Activated CD4-positive, CD25-positive, alpha-beta regulatory T cell (primary cell): ENCODE measurements around the gene SEZ6.

Experiments
- DNase-seq, 4 experiments: peaks; one replicate each; lab custom pipeline; 2025; lab: John Stamatoyannopoulos, UW

Gene SEZ6

GRCh38 chr17:29034510-29034909 is 28.7 kb upstream of the SEZ6 start:
- no peak for DNase-seq

GRCh38 chr17:29032857-29033197 is 27.0 kb upstream of the SEZ6 start:
- no peak for DNase-seq

- DNase-seq = no peak
These were observed 26.4 kb upstream of the SEZ6 start for GRCh38 chr17:29032013-29032856.

GRCh38 chr17:29031488-29031887 is 25.7 kb upstream of the SEZ6 start:
- no peak for DNase-seq

GRCh38 chr17:29024316-29024952 is 18.6 kb upstream of the SEZ6 start:
- no peak for DNase-seq

GRCh38 chr17:29022074-29022473 is 16.2 kb upstream of the SEZ6 start:
- DNase-seq = no peak

- no peak for DNase-seq
These were observed 15.4 kb upstream of the SEZ6 start for GRCh38 chr17:29021226-29021625.

- DNase-seq = no peak
These were observed 14.7 kb upstream of the SEZ6 start for GRCh38 chr17:29020576-29020975.

- DNase-seq = no peak
These were observed 13.8 kb upstream of the SEZ6 start for GRCh38 chr17:29019475-29020181.

- DNase-seq = no peak
These were observed 13.1 kb upstream of the SEZ6 start for GRCh38 chr17:29018788-29019474.

GRCh38 chr17:29016345-29017210 is 10.7 kb upstream of the SEZ6 start:
- DNase-seq = no peak

GRCh38 chr17:29014716-29015115 is 8.9 kb upstream of the SEZ6 start:
- DNase-seq = no peak

- DNase-seq = no peak
These were observed 6.7 kb upstream of the SEZ6 start for GRCh38 chr17:29012535-29012934.

- no peak for DNase-seq
These were observed 4.8 kb upstream of the SEZ6 start for GRCh38 chr17:29010586-29010985.

- no peak for DNase-seq
These were observed 4.3 kb upstream of the SEZ6 start for GRCh38 chr17:29010129-29010528.

- DNase-seq = no peak
These were observed 2.8 kb upstream of the SEZ6 start for GRCh38 chr17:29008591-29008990.

- DNase-seq = no peak
These were observed 2.1 kb upstream of the SEZ6 start for GRCh38 chr17:29007860-29008455.

- DNase-seq = no peak
These were observed 1.6 kb upstream of the SEZ6 start for GRCh38 chr17:29007456-29007855.

GRCh38 chr17:29004081-29004692 is 1.6 kb downstream of the SEZ6 start:
- no peak for DNase-seq

GRCh38 chr17:29003289-29003688 is 2.5 kb downstream of the SEZ6 start:
- no peak for DNase-seq

GRCh38 chr17:29002811-29003210 is 3.0 kb downstream of the SEZ6 start:
- DNase-seq = no peak
